ENCODE results near the gene NOP53.
A peak's percentile ranks its signal among the peaks of the same experiment; 100 is the strongest.
"Not testable (repeated sequence)": the region's sequence is repeated elsewhere in the genome, so short reads cannot be mapped to it uniquely, and the experiment has no call there.

NOP53 gene

DNA sequence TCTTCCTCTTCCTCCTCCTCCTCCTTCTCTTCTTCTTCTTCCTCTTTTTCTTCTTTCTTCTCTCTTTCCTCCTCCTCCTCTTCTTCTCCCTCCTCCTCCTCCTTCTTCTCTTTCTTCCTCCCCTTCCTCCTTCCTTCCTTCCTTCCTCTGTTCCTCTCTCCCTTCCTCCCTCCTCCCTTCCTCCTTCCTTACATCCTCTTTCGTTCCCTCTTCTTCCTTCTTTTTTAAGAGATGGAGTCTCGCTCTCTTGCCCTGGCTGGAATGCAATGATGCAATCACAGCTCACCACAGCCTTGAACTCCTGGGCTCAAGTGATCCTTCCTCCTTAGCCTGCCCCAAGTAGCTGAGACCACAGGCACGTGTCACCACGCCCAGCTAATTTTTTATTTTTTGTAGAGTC lies 18.9 kb upstream of the NOP53 start:
- H3K4me3 ChIP-seq (ENCODE audit: low read depth, low read length), result no peak overlapping the region
- no peaks in the 10 kb centered on the region for H3K36me3 ChIP-seq (ENCODE audit: control insufficient read depth in 2 of 2, insufficient read depth in 1 of 2, low read length in 2 of 2)
- TF ChIP-seq ZNF341 (tag by site-specific recombination; IDR thresholded peaks at IDR 0.05; ENCODE audit: low read depth), result no peak
- TF ChIP-seq ZBTB17 (tag by site-specific recombination; IDR thresholded peaks at IDR 0.05), result peak; percentile 60; the same call in 1 of the 2 replicates
- TF ChIP-seq ZIC2 (tag by site-specific recombination; IDR thresholded peaks at IDR 0.05), result no peak
- peak; percentile 97 for TF ChIP-seq ZNF366 (tag by site-specific recombination; conservative IDR thresholded peaks at IDR 0.05)
- TF ChIP-seq ZNF354C (tag by site-specific recombination; IDR thresholded peaks at IDR 0.05; ENCODE audit: borderline replicate concordance, low read depth), result no peak
- no peak for TF ChIP-seq ZNF146 (tag by site-specific recombination; IDR thresholded peaks at IDR 0.05)
- TF ChIP-seq ZNF114 (tag by site-specific recombination; IDR thresholded peaks at IDR 0.05), result 0 out of 2 replicates have a peak, but pooled peaks have one; percentile 33
- TF ChIP-seq ZNF211 (tag by site-specific recombination; IDR thresholded peaks at IDR 0.05; ENCODE audit: low read depth), result no peak
- peak; percentile 23; the same call in 1 of the 2 replicates for TF ChIP-seq ZNF398 (tag by site-specific recombination; IDR thresholded peaks at IDR 0.05)
- TF ChIP-seq ZNF121 (tag by site-specific recombination; IDR thresholded peaks at IDR 0.05), result peak; percentile 80
- TF ChIP-seq ZNF513 (tag by site-specific recombination; IDR thresholded peaks at IDR 0.05), result peak; percentile 87
- 0 out of 2 replicates have a peak, but pooled peaks have one; percentile 11 for TF ChIP-seq ZNF239 (tag by site-specific recombination; IDR thresholded peaks at IDR 0.05)
- TF ChIP-seq ZFP41 (tag by site-specific recombination; IDR thresholded peaks at IDR 0.05; ENCODE audit: borderline replicate concordance), result no peak
- H3K9me3 ChIP-seq (ENCODE audit: control insufficient read depth, insufficient read depth, low read depth, low read length), result no peaks in the 10 kb centered on the region
- ChIA-PET CTCF (interaction anchor here (1.0 kb wide), 1 partner anchor 18 kb away, joined by 7 read pairs; no protein-coding TSS in a partner anchor), POLR2A (interaction anchor here (1.1 kb wide), 1 partner anchor 19 kb away, joined by 5 read pairs; the partner anchor contains the start of gene NOP53)
- H3K27ac ChIP-seq (ENCODE audit: extremely low read depth, low read depth, low read length), result no peak overlapping the region
- peaks cover 6% of the 10 kb centered on the region for H3K4me1 ChIP-seq (ENCODE audit: control insufficient read depth, insufficient read depth, low read length)

DNA sequence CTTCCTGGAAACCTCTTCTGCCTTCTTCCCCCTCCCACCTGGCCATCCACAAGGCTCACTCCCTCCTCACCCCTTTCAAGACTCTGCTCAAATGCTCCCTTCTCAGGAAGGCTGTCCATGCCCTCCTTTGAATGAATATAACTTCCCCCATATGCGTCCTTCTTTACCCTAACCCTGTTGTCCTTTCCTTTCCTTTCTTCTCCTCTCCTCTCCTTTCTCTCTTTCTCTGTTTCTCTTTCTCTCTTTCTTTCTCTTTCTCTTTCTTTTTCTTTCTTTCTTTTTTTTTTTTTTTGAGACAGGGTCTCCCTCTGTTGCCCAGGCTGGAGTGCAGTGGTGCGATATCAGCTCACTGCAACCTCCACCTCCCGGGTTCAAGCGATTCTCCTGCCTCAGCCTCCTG lies 17.1 kb upstream of the NOP53 start:
- H3K36me3 ChIP-seq (ENCODE audit: control insufficient read depth in 2 of 2, insufficient read depth in 1 of 2, low read length in 2 of 2); H3K4me1 ChIP-seq (ENCODE audit: control insufficient read depth, insufficient read depth, low read length); H3K4me3 ChIP-seq (ENCODE audit: low read depth, low read length); H3K27ac ChIP-seq (ENCODE audit: extremely low read depth, low read depth, low read length); H3K9me3 ChIP-seq (ENCODE audit: control insufficient read depth, insufficient read depth, low read depth, low read length): not testable (repeated sequence)
- ChIA-PET CTCF (interaction anchor here (0.6 kb wide), 1 partner anchor 10 kb away, joined by 3 read pairs; no protein-coding TSS in a partner anchor), POLR2A (interaction anchor here (0.8 kb wide), 1 partner anchor 21 kb away, joined by 7 read pairs; no protein-coding TSS in a partner anchor)
- peak; percentile 72 for TF ChIP-seq ZNF366 (tag by site-specific recombination; conservative IDR thresholded peaks at IDR 0.05)
- peak; percentile 98 for TF ChIP-seq PRDM1 (tag by site-specific recombination; IDR thresholded peaks at IDR 0.05)

- Histone ChIP-seq H3K4me1 (ENCODE audit: control insufficient read depth, insufficient read depth, low read length) (peaks cover 4% of the 10 kb centered on the region), H3K36me3 (ENCODE audit: control insufficient read depth in 2 of 2, insufficient read depth in 1 of 2, low read length in 2 of 2) (no peaks in the 10 kb centered on the region), H3K4me3 (ENCODE audit: low read depth, low read length) (peak overlapping the region; percentile 45), H3K27ac (ENCODE audit: extremely low read depth, low read depth, low read length) (no peak overlapping the region; the same call in 1 of the 2 replicates), H3K9me3 (ENCODE audit: control insufficient read depth, insufficient read depth, low read depth, low read length) (no peaks in the 10 kb centered on the region)
- CTCF ChIA-PET, result interaction anchor here (0.7 to 1.6 kb wide), 3 partner anchors 14 to 38 kb away, joined by 4 to 8 read pairs (median 4); partner anchors contain the start of gene EHD2
- POLR2A ChIA-PET, result interaction anchor here (0.6 to 1.7 kb wide), 9 partner anchors 11 to 381 kb away, joined by 3 to 7 read pairs (median 4); partner anchors contain the start of genes DHX34 and NOP53
- TF ChIP-seq GLIS1 (tag by site-specific recombination; IDR thresholded peaks at IDR 0.05), result peak; percentile 93
- TF ChIP-seq SCRT1 (tag by site-specific recombination; IDR thresholded peaks at IDR 0.05; ENCODE audit: borderline replicate concordance), result no peak
- no peak for TF ChIP-seq ZNF585B (tag by site-specific recombination; IDR thresholded peaks at IDR 0.05)
- TF ChIP-seq KLF9 (tag by site-specific recombination; IDR thresholded peaks at IDR 0.05; ENCODE audit: low read depth), result no peak
- no peak for TF ChIP-seq HOXA7 (CRISPR knock-in tag; IDR thresholded peaks at IDR 0.05; ENCODE audit: borderline replicate concordance)
- no peak for TF ChIP-seq YY1 (tag by site-specific recombination; IDR thresholded peaks at IDR 0.05)
- no peak for TF ChIP-seq ZFP41 (tag by site-specific recombination; IDR thresholded peaks at IDR 0.05; ENCODE audit: borderline replicate concordance)
- TF ChIP-seq ZNF280C (tag by site-specific recombination; IDR thresholded peaks at IDR 0.05), result no peak
- peak; percentile 20; the same call in 1 of the 2 replicates for TF ChIP-seq SP3 (tag by site-specific recombination; IDR thresholded peaks at IDR 0.05)
- no peak for TF ChIP-seq ZNF544 (tag by site-specific recombination; IDR thresholded peaks at IDR 0.05)
- TF ChIP-seq ZSCAN4 (tag by site-specific recombination; IDR thresholded peaks at IDR 0.05), result no peak
- TF ChIP-seq SP2 (tag by site-specific recombination; IDR thresholded peaks at IDR 0.05), result peak; percentile 10; the same call in 1 of the 2 replicates
Measured at GRCh38 chr19:47729468-47729798, 15.9 kb upstream of the NOP53 start.
